AG10803 (cell line): ENCODE results near the gene GFM2.
A peak's percentile ranks its signal among the peaks of the same experiment; 100 is the strongest.

Source experiments
- DNase-seq: peaks from one replicate; pipeline ENCODE4 v3.0.0; 2010; ENCODE audit warnings: low read depth
- H3K4me3 ChIP-seq: 2 replicates; pipeline ENCODE4 v1.5.1; 2011; ENCODE audit warnings: mild to moderate bottlenecking, low read length, control low read depth
- TF ChIP-seq, protein P1 (sequence below): conservative IDR thresholded peaks from 2 replicates; pipeline ENCODE4 v1.5.1; 2011; ENCODE audit warnings: mild to moderate bottlenecking, low read length, control low read depth, inconsistent platforms

The GFM2 gene

DNA sequence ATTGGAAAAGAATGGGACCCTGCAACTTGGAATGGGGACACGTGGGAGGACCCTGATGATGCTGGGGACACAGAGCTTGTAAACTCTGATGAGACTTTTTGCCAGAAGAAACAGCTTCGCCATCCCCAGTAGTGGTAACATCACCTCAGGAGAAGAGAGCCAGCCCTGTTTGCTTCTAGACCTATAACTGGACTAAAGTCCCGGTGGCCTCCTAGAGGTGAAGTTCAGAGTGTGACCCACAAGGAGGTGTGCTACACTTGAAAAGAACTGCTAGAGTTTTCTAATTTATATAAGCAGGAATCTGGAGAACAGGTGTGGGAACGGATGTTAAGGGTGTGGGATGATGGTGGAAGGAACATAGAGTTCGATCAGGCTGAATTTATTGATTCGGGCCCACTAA, 19.9 kb upstream of the GFM2 start:
- H3K4me3 ChIP-seq = no peak overlapping the region
- no peak for DNase-seq
- TF ChIP-seq, protein P1, sequence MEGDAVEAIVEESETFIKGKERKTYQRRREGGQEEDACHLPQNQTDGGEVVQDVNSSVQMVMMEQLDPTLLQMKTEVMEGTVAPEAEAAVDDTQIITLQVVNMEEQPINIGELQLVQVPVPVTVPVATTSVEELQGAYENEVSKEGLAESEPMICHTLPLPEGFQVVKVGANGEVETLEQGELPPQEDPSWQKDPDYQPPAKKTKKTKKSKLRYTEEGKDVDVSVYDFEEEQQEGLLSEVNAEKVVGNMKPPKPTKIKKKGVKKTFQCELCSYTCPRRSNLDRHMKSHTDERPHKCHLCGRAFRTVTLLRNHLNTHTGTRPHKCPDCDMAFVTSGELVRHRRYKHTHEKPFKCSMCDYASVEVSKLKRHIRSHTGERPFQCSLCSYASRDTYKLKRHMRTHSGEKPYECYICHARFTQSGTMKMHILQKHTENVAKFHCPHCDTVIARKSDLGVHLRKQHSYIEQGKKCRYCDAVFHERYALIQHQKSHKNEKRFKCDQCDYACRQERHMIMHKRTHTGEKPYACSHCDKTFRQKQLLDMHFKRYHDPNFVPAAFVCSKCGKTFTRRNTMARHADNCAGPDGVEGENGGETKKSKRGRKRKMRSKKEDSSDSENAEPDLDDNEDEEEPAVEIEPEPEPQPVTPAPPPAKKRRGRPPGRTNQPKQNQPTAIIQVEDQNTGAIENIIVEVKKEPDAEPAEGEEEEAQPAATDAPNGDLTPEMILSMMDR = no peak

DNA sequence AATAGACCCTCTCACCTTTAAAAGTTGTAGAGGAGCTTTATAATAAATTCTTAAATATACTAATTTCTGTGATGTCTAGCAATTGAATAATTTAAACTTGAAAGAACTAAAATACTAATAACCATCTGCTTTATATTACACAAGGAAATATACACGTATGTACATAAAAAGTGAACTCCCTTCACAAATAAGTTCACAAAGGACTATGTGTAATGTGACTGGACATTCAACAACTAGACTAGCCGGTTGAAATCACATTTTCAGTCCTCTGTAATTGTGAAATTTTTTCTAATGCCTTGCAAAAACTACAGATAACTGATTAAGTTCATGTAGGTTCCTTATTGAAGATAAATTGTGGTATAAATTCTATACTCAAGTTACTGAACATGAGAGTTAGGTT, 11.7 kb upstream of the GFM2 start:
- no peak for DNase-seq
- no peak overlapping the region for H3K4me3 ChIP-seq
- TF ChIP-seq, protein P1 = no peak

DNA sequence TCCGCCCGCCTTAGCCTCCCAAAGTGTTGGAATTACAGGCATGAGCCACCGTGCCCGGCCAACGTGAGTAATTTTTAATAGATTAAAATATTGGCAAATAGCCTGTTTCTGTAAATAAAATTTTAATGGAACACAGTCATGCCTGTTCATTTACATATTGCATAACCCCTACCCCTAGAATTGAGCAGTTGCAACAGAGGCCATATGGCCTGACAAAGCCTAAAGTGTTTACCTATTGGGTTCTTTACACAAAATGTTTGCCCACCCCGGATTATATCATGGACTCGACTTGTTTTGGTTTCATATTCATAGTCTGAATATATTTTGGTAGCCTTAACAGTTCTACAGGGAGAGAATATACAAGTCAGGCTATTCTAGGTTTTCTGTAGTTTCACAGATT, 5.4 kb upstream of the GFM2 start:
- DNase-seq = peak; percentile 2
- TF ChIP-seq, protein P1 = no peak
- no peak overlapping the region for H3K4me3 ChIP-seq

DNA sequence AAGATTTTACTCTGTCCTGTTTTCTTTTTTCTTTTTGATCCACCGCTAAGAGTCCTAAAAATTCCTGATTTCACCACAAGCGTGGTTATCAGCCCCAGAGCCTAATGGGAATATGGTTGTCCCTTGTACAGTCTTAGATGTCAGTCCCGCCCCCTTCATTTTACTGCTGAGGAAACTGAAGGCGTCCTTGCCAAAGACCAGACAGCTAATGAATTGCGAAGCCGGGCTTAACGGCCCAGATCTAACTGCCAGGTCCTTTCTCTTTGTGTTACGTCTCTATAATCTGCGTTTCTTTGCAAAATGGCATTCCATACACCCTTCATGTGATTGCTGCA, 629 bp upstream of the GFM2 start:
- H3K4me3 ChIP-seq = peak overlapping the region; percentile 96
- TF ChIP-seq, protein P1 = no peak
- peak; percentile 43 for DNase-seq

DNA sequence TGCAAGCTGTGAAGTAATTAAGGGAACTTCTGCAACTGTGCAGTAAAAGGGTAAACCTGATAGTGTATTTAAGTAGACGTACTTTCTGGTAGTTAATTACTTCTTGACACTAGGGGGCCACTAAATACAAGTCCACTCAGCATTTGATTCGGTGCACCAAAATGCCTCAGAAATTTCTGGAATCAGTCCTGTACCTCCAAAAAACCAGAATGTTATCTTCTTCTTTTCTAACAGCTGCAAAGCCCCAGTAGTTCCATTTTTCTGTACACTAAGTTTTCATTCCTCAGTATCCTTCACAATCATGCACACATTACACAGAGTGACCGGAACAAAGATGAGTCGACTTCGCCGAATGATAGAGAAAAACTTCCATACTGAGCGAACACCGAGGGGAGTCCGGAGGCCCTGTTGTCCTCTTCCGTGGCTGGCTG, 484 bp downstream of the GFM2 start:
- H3K4me3 ChIP-seq = peak overlapping the region; percentile 96
- peak; percentile 58 for DNase-seq
- TF ChIP-seq, protein P1 = peak; percentile 41

DNA sequence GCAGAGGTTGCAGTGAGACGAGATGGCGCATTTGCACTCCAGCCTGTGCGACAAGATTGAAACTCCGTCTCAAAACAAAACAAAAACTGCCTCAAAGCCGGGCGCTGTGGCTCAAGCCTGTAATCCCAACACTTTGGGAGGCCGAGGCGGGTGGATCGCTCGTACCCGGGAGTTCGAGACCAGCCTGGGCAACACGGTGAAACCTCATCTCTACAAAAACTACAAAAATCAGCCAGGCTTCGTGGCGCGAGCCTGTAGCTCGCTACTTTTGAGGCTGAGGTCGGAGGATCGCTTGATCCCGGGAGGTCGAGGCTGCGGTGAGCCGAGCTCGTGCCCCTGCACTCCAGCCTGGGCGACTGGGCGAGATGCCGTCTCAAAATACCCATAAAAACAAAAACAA, 988 bp downstream of the GFM2 start:
- peak overlapping the region; percentile 96 for H3K4me3 ChIP-seq
- TF ChIP-seq, protein P1 = no peak
- no peak for DNase-seq

DNA sequence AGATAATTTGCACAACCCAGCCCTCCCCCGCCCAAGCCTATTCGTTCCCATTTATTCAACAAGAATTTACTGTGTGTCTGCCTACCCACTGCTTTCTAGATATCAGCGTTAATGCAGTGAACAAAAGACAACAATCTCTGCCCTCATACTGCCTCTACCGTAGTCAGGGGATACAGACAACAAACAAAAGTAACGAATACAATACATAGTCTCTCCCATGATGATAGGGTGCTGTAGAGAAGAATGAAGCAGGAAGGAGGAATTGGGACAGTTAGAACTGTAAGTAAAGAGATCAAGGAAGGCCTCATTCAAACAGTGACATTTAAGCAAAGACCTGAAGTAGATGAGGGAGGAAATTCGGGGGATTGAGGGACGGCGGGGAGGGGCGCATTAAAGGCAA, 1.7 kb downstream of the GFM2 start:
- DNase-seq = peak; percentile 8
- H3K4me3 ChIP-seq = no peak overlapping the region; the same call in 1 of the 2 replicates
- TF ChIP-seq, protein P1 = no peak
